GM12878 (cell line): ENCODE results near the gene MAPKAPK3. TPM values are rescaled to one million over a fixed set of nuclear protein-coding genes. Genes with fewer than 3 reads are reported as not detected.

ENCODE experiments used
- ATAC-seq: fragments of 200-7000 bp; cut with Tn5 transposase; 3 replicates; pipeline ENCODE4 v1.9.1; 2020; ENCODE audit warnings: mild to moderate bottlenecking, moderate library complexity
- BruUV-seq: library from RNA; stranded (reverse); fragments of 400-500 nt; replicated peaks from 2 replicates; lab custom pipeline; 2021; lab: Mats Ljungman, UMichigan
- CTCF ChIA-PET: fragments of 300-600 bp; sonication (Branson Sonifier 250); formaldehyde crosslinking; extraction: SDS; loops from one replicate; lab custom pipeline; 2021; ENCODE audit warnings: inconsistent platforms; lab: Yijun Ruan, JAX
- POLR2A ChIA-PET: fragments of 350-600 bp; formaldehyde crosslinking; extraction: SDS; loops from one replicate; lab custom pipeline; 2021; ENCODE audit warnings: inconsistent platforms; lab: Charles Lee
- RAD21 ChIA-PET: fragments of 300-600 bp; sonication (Branson Sonifier 250); formaldehyde crosslinking; loops from one replicate; lab custom pipeline; 2023; ENCODE audit warnings: antibody characterized with exemption; ENCODE audit not compliant: unreplicated experiment; lab: Charles Lee
- SMC1A ChIA-PET: fragments of 300-600 bp; sonication (Branson Sonifier 250); formaldehyde crosslinking; loops from one replicate; lab custom pipeline; 2023; ENCODE audit not compliant: unreplicated experiment, uncharacterized antibody; lab: Charles Lee
- DNase-seq: peaks from one replicate; pipeline ENCODE4 v3.0.0-alpha.2; 2011; ENCODE audit warnings: low read depth, low spot score
- FAIRE-seq: peaks from 3 replicates; lab custom pipeline; 2011; peaks lifted over from hg19 to GRCh38; lab: Jason Lieb, UNC
- H2AFZ ChIP-seq: 2 replicates; pipeline ENCODE4 v1.6.0; 2011; ENCODE audit warnings: low read depth, low read length, control low read depth; ENCODE audit not compliant: control insufficient read depth
- H3K27ac ChIP-seq: 2 replicates; pipeline ENCODE4 v1.5.1; 2011; ENCODE audit warnings: control low read depth; ENCODE audit not compliant: control insufficient read depth, insufficient read depth
- H3K27me3 ChIP-seq, 2 experiments: replicated peaks in 1 of 2; 2 replicates each; pipeline versions ENCODE4 v1.6.0 to v1.6.1; 2011; ENCODE audit warnings: low read length in 1 of 2; ENCODE audit not compliant: control insufficient read depth in 2 of 2, insufficient read depth in 2 of 2
- H3K36me3 ChIP-seq, 2 experiments: 2 replicates each; pipeline ENCODE4 v1.5.1; 2011; ENCODE audit warnings: low read length in 1 of 2; ENCODE audit not compliant: control insufficient read depth in 2 of 2, insufficient read depth in 2 of 2
- H3K4me1 ChIP-seq: 2 replicates; pipeline ENCODE4 v1.6.1; 2011; ENCODE audit warnings: mild to moderate bottlenecking, low read length, moderate library complexity, mixed read lengths; ENCODE audit not compliant: control insufficient read depth, insufficient read depth
- H3K4me2 ChIP-seq: 2 replicates; pipeline ENCODE4 v1.6.0; 2011; ENCODE audit warnings: control low read depth; ENCODE audit not compliant: control insufficient read depth, insufficient read depth
- H3K4me3 ChIP-seq: fragments of 200-600 bp; sonication (generic); 2 replicates; pipeline ENCODE4 v1.5.1; 2016
- H3K79me2 ChIP-seq: 2 replicates; pipeline ENCODE4 v1.6.0; 2011; ENCODE audit warnings: low read length; ENCODE audit not compliant: control insufficient read depth, insufficient read depth
- H3K9ac ChIP-seq: 2 replicates; pipeline ENCODE4 v1.8.0; 2011; ENCODE audit warnings: low read length, control low read depth, mixed read lengths; ENCODE audit not compliant: control insufficient read depth, insufficient read depth
- H3K9me3 ChIP-seq: replicated peaks from 3 replicates; pipeline ENCODE4 v1.5.1; 2011; ENCODE audit warnings: mild to moderate bottlenecking, low read length; ENCODE audit not compliant: control insufficient read depth, insufficient read depth
- H4K20me1 ChIP-seq: 2 replicates; pipeline ENCODE4 v1.6.0; 2011; ENCODE audit not compliant: control insufficient read depth, insufficient read depth
- ASH2L ChIP-seq: fragments of 300-600, 200-600 bp; sonication (generic); IDR thresholded peaks from 2 replicates; pipeline ENCODE4 v1.6.1; 2017; ENCODE audit warnings: low read depth, mild to moderate bottlenecking, borderline replicate concordance
- ATF7 ChIP-seq: fragments of 450-650 bp; IDR thresholded peaks from 2 replicates; pipeline ENCODE4 v1.6.1; 2016; ENCODE audit warnings: low read depth, mild to moderate bottlenecking
- BCL11A ChIP-seq: IDR thresholded peaks from 2 replicates; pipeline ENCODE4 v1.6.1; 2011; ENCODE audit warnings: low read depth, low read length
- CBX3 ChIP-seq: fragments of 200-600 bp; sonication (generic); IDR thresholded peaks from 2 replicates; pipeline ENCODE4 v1.6.1; 2016; ENCODE audit warnings: low read depth, borderline replicate concordance
- CBX5 ChIP-seq: sonication (generic); IDR thresholded peaks from 2 replicates; pipeline ENCODE4 v1.6.1; 2016; ENCODE audit warnings: low read depth, moderate library complexity, mild to moderate bottlenecking, inconsistent platforms
- NR2C2 ChIP-seq: IDR thresholded peaks from 2 replicates; pipeline ENCODE4 v1.6.1; 2011; ENCODE audit warnings: borderline replicate concordance, low read depth; ENCODE audit not compliant: control insufficient read depth, insufficient read length
- SRF ChIP-seq, 2 experiments: IDR thresholded peaks; 2 replicates each; pipeline ENCODE4 v1.6.1; 2011; ENCODE audit warnings: low read depth in 2 of 2, low read length in 2 of 2, mild to moderate bottlenecking in 1 of 2, moderate library complexity in 1 of 2
- STAT1 ChIP-seq: fragments of 450-650 bp; conservative IDR thresholded peaks from 2 replicates; pipeline ENCODE4 v1.6.1; 2014; ENCODE audit warnings: antibody characterized with exemption, mild to moderate bottlenecking
- WRNIP1 ChIP-seq: IDR thresholded peaks from 2 replicates; pipeline ENCODE4 v1.6.1; 2011; ENCODE audit warnings: low read depth, low read length, improper control_type of control experiment, borderline replicate concordance
- ZNF384 ChIP-seq: IDR thresholded peaks from 2 replicates; pipeline ENCODE4 v1.6.1; 2012; ENCODE audit warnings: low read depth, mild to moderate bottlenecking, low read length, improper control_type of control experiment, borderline replicate concordance
- WGBS: methylation state at CpG from one replicate; pipeline ENCODE4 v1.1.6; 2016; ENCODE audit warnings: low lambda C conversion rate; ENCODE audit not compliant: insufficient replicate concordance, insufficient coverage; ENCODE audit errors: missing lambda C conversion rate; 5-methylcytosine and 5-hydroxymethylcytosine counted together
- in situ Hi-C: fragments of 300-500 bp; cut with MboI; formaldehyde crosslinking; loops from 9 replicates; pipeline ENCODE4 v1.14.3; 2018; ENCODE audit warnings: mixed read lengths
- intact Hi-C: fragments of 100-400 bp; cut with micrococcal nuclease; formaldehyde crosslinking; loops from one replicate; pipeline ENCODE4 v1.14.2; 2022; ENCODE audit not compliant: unreplicated experiment
- polyA plus RNA-seq, 11 experiments: library from polyadenylated mRNA; depleted of rRNA in 4 of 11; unstranded in 6 of 11; stranded (reverse) in 5 of 11; fragments of >200 nt; fragmentation: Nextera tagmentation in 4 of 11; fragmentation: Illumina TruSeq in 1 of 11; extraction: Ambion mirVana in 4 of 11; extraction: Trizol in 1 of 11; gene quantifications; 1 replicate in 1 of 11; 2 replicates in 10 of 11; pipeline versions ENCODE4 v1.2.1 to v1.2.3, GENCODE V29; 2011 to 2016; ENCODE audit warnings: inconsistent platforms in 2 of 11, missing spikeins in 2 of 11, low read depth in 1 of 11
- total RNA-seq, 4 experiments: library from RNA; depleted of rRNA in 3 of 4; stranded (reverse); fragments of >200 nt in 3 of 4; fragmentation: Illumina TruSeq in 1 of 4; extraction: Trizol in 1 of 4; gene quantifications; 2 replicates each; pipeline versions ENCODE4 v1.2.1 to v1.2.3, GENCODE V29; 2013 to 2021

MAPKAPK3 gene
- total and polyA plus RNA-seq, 10 of the 15 experiments (the other 5 are each of a cell fraction or from before 2014, with no cell fraction given), result 7.9 to 66.0 (median 39.0) TPM

GRCh38 chr3:50649451-50649931, 32.5 kb downstream of the MAPKAPK3 start (continued):
- no peak for TF ChIP-seq BCL11A
- no peak for TF ChIP-seq ZNF384
- no peak for TF ChIP-seq STAT1
- no peak for TF ChIP-seq CBX3
- no peak for TF ChIP-seq ASH2L

GRCh38 chr3:50650018-50650417, 33.1 kb downstream of the MAPKAPK3 start:
- RAD21 ChIA-PET, result no interaction called here
- POLR2A ChIA-PET, result interaction anchor here (0.6 to 0.7 kb wide), 2 partner anchors 13 to 904 kb away, joined by 3 read pairs; no protein-coding TSS in a partner anchor
- no peak for ATAC-seq
- Histone ChIP-seq H3K4me3 (no peak overlapping the region), H3K27ac (no peak overlapping the region), H3K9me3 (no peaks in the 10 kb centered on the region), H4K20me1 (no peaks in the 10 kb centered on the region; the same call in 1 of the 2 replicates), H3K27me3 (no peaks in the 10 kb centered on the region), H3K4me1 (no peaks in the 10 kb centered on the region), H3K79me2 (no peaks in the 10 kb centered on the region), H3K36me3 (peaks cover 5 to 9% of the 10 kb centered on the region in 2 experiments; a peak in 3 of 4 replicates), H2AFZ (no peak overlapping the region), H3K9ac (no peak overlapping the region), H3K4me2 (no peak overlapping the region)
- intact Hi-C loops (no loop called here), in situ Hi-C loops (no loop called here)
- no TSS peak for BruUV-seq
- CTCF ChIA-PET, result interaction anchor here (10.8 kb wide), 1 partner anchor 31 kb away, joined by 250 read pairs; the partner anchor contains the start of gene MAPKAPK3
- TF ChIP-seq ATF7 (no peak), NR2C2 (no peak), SRF (IDR thresholded peaks at IDR 0.05; ENCODE audit: low read depth in 2 of 2, low read length in 2 of 2) (no peak), WRNIP1 (no peak), CBX5 (no peak)
- no peak for FAIRE-seq
- 31% methylated on average over 1 of the region's 1 CpG for WGBS
- DNase-seq, result no peak
- SMC1A ChIA-PET, result interaction anchor here (0.6 to 1.4 kb wide), 3 partner anchors 34 to 216 kb away, joined by 3 to 4 read pairs (median 3); partner anchors contain the start of gene CISH
